GM12891 (cell line): ENCODE results near the gene MYBPC1.
"Not testable (repeated sequence)": the region's sequence is repeated elsewhere in the genome, so short reads cannot be mapped to it uniquely, and the experiment has no call there.

Experiments
- DNase-seq: peaks from one replicate; pipeline ENCODE4 v3.0.0; 2011; ENCODE audit warnings: low spot score; ENCODE audit not compliant: insufficient read length
- FAIRE-seq: peaks from 2 replicates; lab custom pipeline; 2011; peaks lifted over from hg19 to GRCh38; lab: Jason Lieb, UNC
- PAX5 ChIP-seq: IDR thresholded peaks from 2 replicates; pipeline ENCODE4 v1.6.1; 2011; ENCODE audit warnings: low read length, moderate library complexity, mild to moderate bottlenecking; ENCODE audit not compliant: insufficient read depth, severe bottlenecking
- POLR2A ChIP-seq: IDR thresholded peaks from 2 replicates; pipeline ENCODE4 v1.6.1; 2011; ENCODE audit warnings: low read depth, low read length, control low read depth
- POLR2AphosphoS5 ChIP-seq: IDR thresholded peaks from 2 replicates; pipeline ENCODE4 v1.6.1; 2011; ENCODE audit warnings: low read depth, low read length, control low read depth
- POU2F2 ChIP-seq: IDR thresholded peaks from 2 replicates; pipeline ENCODE4 v1.6.1; 2011; ENCODE audit warnings: low read depth, mild to moderate bottlenecking, control low read depth, low read length, moderate library complexity
- SPI1 ChIP-seq: IDR thresholded peaks from 2 replicates; pipeline ENCODE4 v1.6.1; 2011; ENCODE audit warnings: low read depth, low read length, control low read depth
- TAF1 ChIP-seq: IDR thresholded peaks from 2 replicates; pipeline ENCODE4 v1.6.1; 2011; ENCODE audit warnings: low read depth, low read length, control low read depth

Gene MYBPC1

DNA sequence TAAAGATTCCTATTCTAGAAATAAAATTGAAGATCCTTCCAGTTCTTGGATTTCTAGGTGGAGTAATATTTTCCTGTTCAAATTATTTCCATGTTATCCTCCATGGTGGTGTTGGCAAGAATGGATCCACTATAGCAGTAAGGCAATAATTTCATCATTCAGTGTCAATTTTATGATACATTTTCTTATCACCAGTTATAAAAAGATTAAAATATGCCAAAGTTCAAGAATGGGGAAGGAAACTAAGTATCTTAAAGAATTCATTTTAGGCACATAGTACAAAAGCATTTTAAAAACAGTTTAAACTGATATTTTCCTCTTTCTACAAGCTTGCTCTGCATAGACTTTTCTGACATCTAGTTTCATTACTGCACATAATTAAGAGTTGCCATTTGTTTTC lies 125.3 kb downstream of the MYBPC1 start:
- FAIRE-seq (no peak), DNase-seq (no peak)
- TF ChIP-seq PAX5: no peak

DNA sequence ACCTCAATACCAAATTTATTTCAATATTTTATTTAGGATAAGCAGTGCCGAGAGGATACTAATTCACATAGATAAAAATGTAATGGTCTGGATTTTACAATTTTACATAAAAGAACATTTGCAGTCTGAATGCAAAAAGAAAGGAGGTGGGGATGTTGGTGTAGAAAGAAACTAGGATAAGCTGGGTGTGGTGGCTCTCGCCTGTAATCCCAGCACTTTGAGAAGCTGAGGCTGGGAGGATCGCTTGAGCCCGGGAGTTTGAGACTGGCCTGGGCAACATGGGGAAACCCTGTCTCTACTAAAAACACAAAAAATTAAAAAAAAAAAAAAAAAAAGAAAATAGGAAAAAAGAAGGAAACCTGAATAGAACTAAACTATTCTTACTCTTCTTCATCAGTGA lies 127.6 kb downstream of the MYBPC1 start:
- DNase-seq (no peak), FAIRE-seq (no peak)
- no peak for TF ChIP-seq POLR2A
- TF ChIP-seq PAX5: no peak
- TF ChIP-seq POU2F2: no peak
- TF ChIP-seq TAF1: no peak
- no peak for TF ChIP-seq POLR2AphosphoS5
- no peak for TF ChIP-seq SPI1

GRCh38 chr12:101727098-101727497 lies 132.3 kb downstream of the MYBPC1 start:
- TF ChIP-seq PAX5 (no peak), POLR2AphosphoS5 (no peak), SPI1 (no peak), POU2F2 (no peak), TAF1 (no peak), POLR2A (no peak)
- FAIRE-seq: no peak

DNA sequence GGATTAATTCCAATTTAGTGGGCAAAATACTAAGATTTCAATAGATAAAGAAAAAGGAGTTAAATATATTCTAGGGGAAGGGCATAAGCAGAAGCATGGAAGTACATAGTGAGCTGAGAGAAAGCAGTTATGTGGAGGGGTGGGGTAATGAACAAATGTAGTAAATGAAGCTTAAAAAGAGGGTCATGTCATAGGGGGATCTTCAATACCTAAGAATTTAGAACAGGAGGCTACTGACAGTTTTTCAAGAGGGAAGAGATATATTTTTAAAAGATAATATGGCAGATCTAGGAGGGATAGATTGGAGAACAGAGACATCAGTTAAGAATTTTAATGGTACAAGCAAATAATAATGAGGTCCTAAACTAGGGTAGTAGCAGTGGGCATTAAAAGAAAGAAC lies 135.1 kb downstream of the MYBPC1 start:
- DNase-seq: no peak
- FAIRE-seq: no peak
- TF ChIP-seq POU2F2: no peak
- TF ChIP-seq POLR2A: no peak
- TF ChIP-seq TAF1: no peak
- TF ChIP-seq SPI1: no peak
- no peak for TF ChIP-seq PAX5
- no peak for TF ChIP-seq POLR2AphosphoS5

More at GRCh38 chr12:101727098-101727497, 132.3 kb downstream of the MYBPC1 start:
- no peak for DNase-seq

GRCh38 chr12:101732318-101732717 lies 137.5 kb downstream of the MYBPC1 start:
- no peak for DNase-seq
- no peak for FAIRE-seq
- TF ChIP-seq POLR2A (no peak), TAF1 (no peak), PAX5 (no peak), POU2F2 (no peak), SPI1 (no peak)

DNA sequence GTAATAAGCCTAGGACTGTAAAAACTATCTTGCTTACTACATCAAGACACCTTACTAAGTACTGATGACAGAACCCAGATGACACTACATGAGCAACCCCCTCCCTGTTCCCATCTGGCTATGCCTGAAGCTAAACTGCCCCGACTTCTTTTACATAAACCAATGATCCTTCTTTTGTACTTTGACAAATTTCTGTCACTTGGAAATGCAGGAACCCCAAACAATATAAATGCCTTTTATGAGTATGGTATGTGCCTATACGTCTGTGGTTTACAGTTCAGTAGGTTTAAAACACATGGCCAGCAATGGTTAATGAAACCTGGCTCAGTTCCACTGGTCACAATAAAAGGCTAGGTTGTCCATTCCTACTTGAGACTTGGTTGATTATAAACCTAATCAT lies 138.4 kb downstream of the MYBPC1 start:
- TF ChIP-seq TAF1 (no peak), PAX5 (no peak), POU2F2 (no peak), SPI1 (no peak), POLR2AphosphoS5 (no peak), POLR2A (no peak)
- FAIRE-seq (peak; percentile 20), DNase-seq (no peak)

- FAIRE-seq, DNase-seq: not testable (repeated sequence)
Measured at GRCh38 chr12:101734482-101734881, 139.7 kb downstream of the MYBPC1 start.
